HG03060 (cell line): ENCODE results near the gene OSER1.

Experiments
- ATAC-seq: cut with Tn5 transposase; IDR thresholded peaks from one replicate; pipeline ENCODE4 v1.9.1; 2021; ENCODE audit warnings: low read depth, moderate number of reproducible peaks; ENCODE audit not compliant: unreplicated experiment

OSER1 gene

GRCh38 chr20:44228465-44229258 lies 18.1 kb upstream of the OSER1 start:
- ATAC-seq, result no peak

DNA sequence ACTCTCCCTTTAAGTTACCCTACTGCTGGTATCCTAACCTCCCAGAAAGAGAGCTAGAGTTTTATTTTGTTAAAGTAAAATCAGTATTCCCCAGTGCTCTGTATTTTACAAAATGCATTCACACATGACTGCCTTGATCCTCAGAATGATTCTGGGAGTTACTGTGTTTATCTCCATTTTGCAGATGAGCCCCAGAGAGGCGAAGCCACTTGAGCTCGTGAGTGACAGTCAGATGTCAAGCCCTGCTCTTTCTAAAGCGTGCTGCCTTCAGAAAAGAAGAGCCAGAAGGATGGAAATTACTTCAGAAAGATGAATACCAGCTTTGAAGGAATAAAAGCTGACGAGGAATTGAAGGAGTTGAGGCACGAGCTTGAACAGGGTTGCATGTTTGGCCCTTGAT lies 14.1 kb upstream of the OSER1 start:
- no peak for ATAC-seq

- no peak for ATAC-seq
Measured at GRCh38 chr20:44223721-44224120, 13.2 kb upstream of the OSER1 start.

- ATAC-seq, result no peak
Measured at GRCh38 chr20:44222633-44223368, 12.2 kb upstream of the OSER1 start.

DNA sequence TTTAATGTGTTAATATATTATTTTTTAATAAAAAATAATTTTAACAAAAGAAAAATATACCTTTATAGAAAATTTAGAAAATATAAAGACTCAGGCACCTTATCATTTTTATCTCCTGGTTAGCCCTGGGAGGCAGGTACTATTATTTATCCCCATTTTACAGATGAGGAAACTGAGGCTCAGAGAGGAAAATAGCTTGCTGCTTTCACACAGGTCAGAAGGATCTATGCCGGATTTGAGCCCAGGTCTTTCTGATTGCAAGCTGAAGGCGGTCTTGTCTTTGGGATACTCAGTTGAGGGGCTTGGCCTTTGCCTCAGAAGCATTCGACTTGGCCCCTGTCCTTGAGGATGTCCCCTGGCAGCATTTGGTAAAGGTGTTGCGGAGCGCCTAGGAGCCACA lies 11.5 kb upstream of the OSER1 start:
- ATAC-seq, result no peak

GRCh38 chr20:44221368-44221954 lies 10.9 kb upstream of the OSER1 start:
- ATAC-seq, result no peak

DNA sequence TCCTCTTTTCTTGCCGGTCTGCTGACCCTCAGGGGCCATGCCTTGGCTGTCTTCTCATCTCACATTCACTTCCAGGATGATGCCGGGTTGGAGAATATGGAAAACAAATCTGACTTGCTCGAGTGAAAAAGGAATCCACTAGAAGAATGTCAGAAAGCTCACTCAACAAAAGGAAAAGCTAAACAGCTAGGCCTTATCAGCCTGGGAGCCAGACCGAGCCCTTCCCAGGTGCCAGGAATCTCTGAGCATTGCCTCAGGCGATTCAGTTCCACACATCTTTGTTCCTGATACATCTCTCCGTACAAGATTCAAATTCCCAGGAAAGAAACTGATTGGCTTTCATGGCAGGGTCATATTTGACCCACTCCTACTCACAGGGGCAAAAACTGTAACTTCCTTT lies 9.2 kb upstream of the OSER1 start:
- no peak for ATAC-seq

DNA sequence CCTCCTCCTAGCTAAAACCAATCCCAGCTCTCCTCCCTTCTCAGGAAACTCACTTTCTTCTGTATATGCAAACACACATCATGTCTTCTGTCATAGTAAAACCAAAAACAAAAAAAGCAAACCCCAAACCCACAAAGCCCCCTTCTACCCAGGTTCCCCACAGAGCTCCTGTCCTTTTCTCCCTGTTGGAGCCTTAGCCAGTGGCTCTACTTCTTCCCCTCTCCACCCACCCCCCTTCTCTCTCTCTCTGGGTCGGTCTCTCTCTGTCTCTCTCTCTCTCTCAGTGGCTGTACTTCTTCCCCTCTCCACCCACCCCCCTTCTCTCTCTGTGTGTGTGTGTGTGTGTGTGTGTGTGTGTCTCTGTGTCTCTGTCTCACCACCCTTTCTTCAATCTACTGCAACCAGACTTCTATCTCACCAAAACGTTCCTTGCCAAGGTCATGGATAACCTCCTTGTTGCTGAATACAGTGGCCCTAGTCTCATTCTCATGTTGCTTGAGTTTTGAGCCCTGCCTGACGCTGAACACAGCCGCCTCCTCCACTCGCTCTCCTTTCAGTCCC lies 8.7 kb upstream of the OSER1 start:
- no peak for ATAC-seq

- no peak for ATAC-seq
Measured at GRCh38 chr20:44218446-44218845, 7.9 kb upstream of the OSER1 start.

DNA sequence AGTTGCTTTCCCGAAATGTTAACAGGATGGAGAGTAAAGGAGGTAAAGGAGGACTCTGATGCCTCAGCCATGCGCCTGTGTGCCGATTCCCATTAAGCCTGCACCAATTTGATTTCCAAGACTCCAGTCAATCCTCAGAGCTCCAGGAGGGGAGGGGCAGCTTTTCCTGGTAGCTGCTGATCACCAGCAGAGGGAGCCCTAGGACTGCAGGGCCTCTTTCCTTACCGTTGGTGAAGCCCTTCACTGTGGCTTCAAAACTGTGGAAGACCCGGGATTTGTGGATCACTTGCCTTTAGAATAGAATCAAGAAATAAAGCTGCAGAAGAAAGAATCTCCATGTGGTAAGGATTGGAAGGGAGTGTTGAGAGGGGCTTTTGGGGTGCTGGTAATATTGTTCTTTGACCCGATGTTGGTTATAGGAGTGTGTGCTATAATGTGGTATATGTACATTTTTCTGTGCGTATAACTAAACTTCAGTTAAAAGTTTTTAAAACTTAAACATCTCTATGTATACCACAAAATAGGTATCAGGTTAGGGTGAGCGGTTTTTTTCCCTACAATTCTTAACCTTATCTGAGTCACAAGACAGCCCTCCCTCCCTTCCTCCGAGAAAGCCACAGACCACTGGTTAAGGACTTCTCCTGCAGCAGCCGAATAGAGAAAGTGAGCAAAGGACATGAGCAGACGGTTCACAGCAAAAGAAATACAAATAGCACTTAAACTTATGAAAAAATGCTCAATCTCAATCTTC lies 6.9 kb upstream of the OSER1 start:
- no peak for ATAC-seq

GRCh38 chr20:44215125-44215524 lies 4.6 kb upstream of the OSER1 start:
- ATAC-seq, result no peak

- no peak for ATAC-seq
Measured at GRCh38 chr20:44212792-44213191, 2.2 kb upstream of the OSER1 start.

DNA sequence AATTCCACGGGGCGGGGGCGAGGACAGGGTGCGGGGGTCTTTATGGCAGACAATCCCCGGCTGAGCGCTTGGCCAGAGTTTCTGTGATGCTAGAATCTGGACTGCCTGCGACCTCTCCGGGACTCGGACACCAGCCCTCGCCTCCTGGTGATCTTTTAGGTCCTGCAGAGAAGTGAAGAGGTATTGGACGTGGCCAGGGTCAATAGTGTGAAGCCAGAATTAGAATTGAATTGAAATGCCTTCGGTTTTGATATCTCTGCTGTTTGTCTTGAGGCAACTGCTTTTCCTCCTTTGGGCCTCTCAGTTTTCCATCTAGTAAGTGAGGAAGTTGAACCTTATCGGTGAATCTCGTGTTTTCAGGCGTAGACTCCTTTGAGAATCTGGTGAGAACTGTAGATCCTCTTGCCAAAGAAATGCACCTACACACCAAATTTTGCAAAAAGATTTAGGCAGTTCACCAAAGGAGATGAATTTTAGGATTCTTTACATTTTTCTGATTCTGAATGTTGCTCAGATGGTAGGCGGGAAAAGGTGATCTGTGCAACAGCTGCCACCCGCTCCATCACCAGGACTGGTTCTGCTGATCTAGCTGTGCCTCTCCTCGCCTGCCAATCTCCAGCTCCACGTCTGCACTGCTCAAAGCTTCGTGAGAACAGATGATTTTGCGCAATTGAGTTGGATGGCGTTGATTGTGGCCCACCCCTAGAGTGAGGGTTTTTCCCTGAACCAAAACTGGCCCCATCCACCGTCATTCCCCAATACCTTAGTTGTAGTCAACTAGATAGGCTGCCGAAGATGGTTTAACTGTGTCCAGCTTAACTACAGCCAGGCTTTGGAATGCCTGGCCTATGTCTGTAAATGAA lies 837 bp upstream of the OSER1 start:
- no peak for ATAC-seq

- no peak for ATAC-seq
Measured at GRCh38 chr20:44209686-44210405, 725 bp downstream of the OSER1 start.

- no peak for ATAC-seq
Measured at GRCh38 chr20:44208770-44209169, 1.8 kb downstream of the OSER1 start.

DNA sequence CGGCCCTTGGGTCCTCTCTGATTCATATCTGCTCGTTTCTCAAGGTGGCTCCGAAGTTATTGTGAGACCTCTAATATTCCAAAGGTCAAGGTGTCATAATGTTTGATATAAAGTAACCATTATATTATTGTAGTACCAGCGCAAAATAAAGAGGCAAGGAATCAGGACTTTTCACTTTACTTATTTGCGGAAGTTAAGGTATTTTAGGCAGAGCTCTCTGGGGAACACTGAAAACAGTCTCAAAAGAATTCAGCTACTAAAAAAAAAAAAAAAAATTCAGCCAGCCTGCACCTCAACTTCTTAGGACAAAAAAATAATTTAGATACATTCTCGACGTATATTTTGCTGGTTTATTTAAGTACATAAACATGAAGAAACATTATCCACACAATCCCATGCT lies 2.4 kb downstream of the OSER1 start:
- no peak for ATAC-seq

DNA sequence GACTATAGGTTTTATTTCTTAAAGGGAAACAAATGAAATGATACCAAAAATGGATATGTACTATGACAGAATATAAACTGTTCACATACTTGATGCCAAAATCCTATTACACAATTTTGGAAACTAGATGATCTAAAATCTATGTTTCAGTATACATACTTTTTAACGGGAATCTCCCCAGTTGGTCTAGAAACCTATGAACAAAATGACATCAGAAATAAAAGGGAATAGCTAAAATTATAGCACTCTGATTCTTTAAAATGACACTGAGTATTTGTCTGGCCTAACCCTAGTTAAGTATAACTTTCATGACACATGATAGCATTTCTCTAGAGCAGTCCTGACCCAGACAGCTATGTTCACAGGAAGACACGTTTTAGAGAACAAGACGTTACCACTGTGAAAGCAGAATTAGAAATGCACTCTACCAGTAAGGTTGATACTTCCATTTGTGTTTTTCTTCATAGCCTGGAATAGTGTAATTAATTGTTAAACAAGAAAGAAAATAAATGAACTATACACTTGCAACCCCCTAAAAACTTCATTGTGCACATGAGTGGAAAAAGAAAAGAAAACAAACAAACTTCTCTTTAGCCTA lies 3.3 kb downstream of the OSER1 start:
- ATAC-seq, result no peak

DNA sequence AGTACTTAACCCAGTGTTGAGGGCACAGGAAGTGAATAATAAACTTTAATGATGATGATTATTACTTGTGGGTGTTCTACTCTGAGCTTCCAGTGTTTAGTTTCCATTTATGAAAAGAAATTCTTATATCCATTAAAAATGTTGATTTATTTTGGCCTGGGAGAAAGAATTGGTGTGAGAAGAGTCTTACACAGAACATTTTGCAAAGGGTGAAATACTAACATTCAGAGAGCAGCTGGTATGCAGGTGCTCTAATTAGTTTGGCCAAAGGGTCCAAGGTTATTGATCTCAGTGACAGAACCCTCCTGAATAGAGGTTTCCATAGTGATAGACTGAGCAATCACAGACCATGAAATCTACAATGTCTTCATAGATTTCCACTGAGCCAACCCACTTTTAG lies 4.4 kb downstream of the OSER1 start:
- ATAC-seq, result no peak

DNA sequence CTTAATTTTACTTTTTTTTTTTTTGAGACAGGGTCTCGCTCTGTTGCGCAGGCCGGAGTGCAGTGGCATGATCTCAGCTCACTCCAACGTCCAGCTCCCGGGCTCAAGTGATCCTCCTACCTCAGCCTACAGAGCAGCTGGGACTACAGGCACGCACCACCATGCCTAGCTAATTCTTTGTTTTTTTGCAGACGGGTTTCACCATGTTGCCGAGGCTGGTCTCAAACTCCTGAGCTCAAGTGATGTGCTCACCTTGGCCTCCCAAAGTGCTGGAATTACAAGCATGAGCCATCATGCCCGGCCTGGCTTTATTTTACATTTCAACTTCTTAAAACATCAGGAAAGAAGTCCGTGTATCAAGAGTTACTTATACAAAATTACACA lies 5.7 kb downstream of the OSER1 start:
- no peak for ATAC-seq
